Muscle of leg (tissue), 16 donors: ENCODE measurements around the gene ALDH7A1. TPM values are rescaled to one million over a fixed set of nuclear protein-coding genes. Genes with fewer than 3 reads are reported as not detected.

ENCODE experiments used
- DNase-seq: peaks from one replicate; pipeline ENCODE4 v3.0.0; 2013
- H3K27ac ChIP-seq: one replicate; pipeline ENCODE4 v1.5.1; 2013; ENCODE audit warnings: mild to moderate bottlenecking, low read length, control low read depth
- H3K27me3 ChIP-seq: one replicate; pipeline ENCODE4 v1.6.1; 2013; ENCODE audit warnings: low read length; ENCODE audit not compliant: control insufficient read depth, insufficient read depth
- H3K36me3 ChIP-seq: one replicate; pipeline ENCODE4 v1.6.1; 2013; ENCODE audit warnings: low read length; ENCODE audit not compliant: control insufficient read depth, insufficient read depth
- H3K4me1 ChIP-seq: one replicate; pipeline ENCODE4 v1.6.1; 2013; ENCODE audit warnings: low read length; ENCODE audit not compliant: control insufficient read depth, insufficient read depth
- H3K4me3 ChIP-seq: one replicate; pipeline ENCODE4 v1.5.1; 2013; ENCODE audit warnings: low read length, control low read depth
- H3K9me3 ChIP-seq: replicated peaks from 2 replicates; pipeline ENCODE4 v1.6.1; 2013; ENCODE audit warnings: low read depth, low read length; ENCODE audit not compliant: control insufficient read depth
- WGBS: methylation state at CpG from one replicate; pipeline ENCODE4 v1.1.5; 2013; ENCODE audit warnings: missing lambda C conversion rate; ENCODE audit not compliant: insufficient coverage; 5-methylcytosine and 5-hydroxymethylcytosine counted together
- long read RNA-seq, 11 donors: transcript quantifications; one replicate each; lab custom pipeline, GENCODE V29; 2026
- polyA plus RNA-seq, 8 donors: library from polyadenylated mRNA; unstranded; fragments of 120-200 nt; gene quantifications; one replicate each; pipeline versions ENCODE4 v1.2.1 to v1.2.3, GENCODE V29; 2013; ENCODE audit warnings: inconsistent platforms in 1 of 8, low replicate concordance in 1 of 8; ENCODE audit not compliant: insufficient read length in 8 of 8, insufficient read depth in 1 of 8
- total RNA-seq: library from RNA; stranded (reverse); fragments of 120-200 nt; gene quantifications from one replicate; pipeline ENCODE4 v1.2.4, GENCODE V29; 2013

ALDH7A1 gene
- total RNA-seq (22.7 TPM), polyA plus RNA-seq (10 to 100 TPM; 48.7 to 65.1 (median 55.8) TPM)
- long read RNA-seq, donor 1, full-length matches to known transcripts = 4 of 4 reads
- long read RNA-seq, donor 1, partial matches to known transcripts = 0 of 4 reads
- long read RNA-seq, donor 1, other reads (novel, unspliced or antisense) = 0 of 4 reads
- long read RNA-seq, donor 2, full-length matches to known transcripts = 4 of 4 reads
- long read RNA-seq, donor 2, partial matches to known transcripts = 0 of 4 reads
- long read RNA-seq, donor 2, other reads (novel, unspliced or antisense) = 0 of 4 reads
- long read RNA-seq, donor 3, full-length matches to known transcripts = 13 of 13 reads
- long read RNA-seq, donor 3, partial matches to known transcripts = 0 of 13 reads
- long read RNA-seq, donor 3, other reads (novel, unspliced or antisense) = 0 of 13 reads
- long read RNA-seq, donor 4, full-length matches to known transcripts = 6 of 14 reads
- long read RNA-seq, donor 4, partial matches to known transcripts = 8 of 14 reads
- long read RNA-seq, donor 4, other reads (novel, unspliced or antisense) = 0 of 14 reads
- long read RNA-seq, donor 5, full-length matches to known transcripts = 53 of 67 reads
- long read RNA-seq, donor 5, partial matches to known transcripts = 14 of 67 reads
- long read RNA-seq, donor 5, other reads (novel, unspliced or antisense) = 0 of 67 reads
- long read RNA-seq, donor 6, full-length matches to known transcripts = 20 of 20 reads
- long read RNA-seq, donor 6, partial matches to known transcripts = 0 of 20 reads
- long read RNA-seq, donor 6, other reads (novel, unspliced or antisense) = 0 of 20 reads
- long read RNA-seq, donor 7, full-length matches to known transcripts = 14 of 24 reads
- long read RNA-seq, donor 7, partial matches to known transcripts = 10 of 24 reads
- long read RNA-seq, donor 7, other reads (novel, unspliced or antisense) = 0 of 24 reads
- long read RNA-seq, donor 8, full-length matches to known transcripts = 12 of 12 reads
- long read RNA-seq, donor 8, partial matches to known transcripts = 0 of 12 reads
- long read RNA-seq, donor 8, other reads (novel, unspliced or antisense) = 0 of 12 reads
- long read RNA-seq, donor 9, full-length matches to known transcripts = 4 of 11 reads
- long read RNA-seq, donor 9, partial matches to known transcripts = 7 of 11 reads
- long read RNA-seq, donor 9, other reads (novel, unspliced or antisense) = 0 of 11 reads
- long read RNA-seq, donor 10, full-length matches to known transcripts = 24 of 37 reads
- long read RNA-seq, donor 10, partial matches to known transcripts = 13 of 37 reads
- long read RNA-seq, donor 10, other reads (novel, unspliced or antisense) = 0 of 37 reads
- long read RNA-seq, donor 11, full-length matches to known transcripts = 15 of 25 reads
- long read RNA-seq, donor 11, partial matches to known transcripts = 10 of 25 reads
- long read RNA-seq, donor 11, other reads (novel, unspliced or antisense) = 0 of 25 reads

DNA sequence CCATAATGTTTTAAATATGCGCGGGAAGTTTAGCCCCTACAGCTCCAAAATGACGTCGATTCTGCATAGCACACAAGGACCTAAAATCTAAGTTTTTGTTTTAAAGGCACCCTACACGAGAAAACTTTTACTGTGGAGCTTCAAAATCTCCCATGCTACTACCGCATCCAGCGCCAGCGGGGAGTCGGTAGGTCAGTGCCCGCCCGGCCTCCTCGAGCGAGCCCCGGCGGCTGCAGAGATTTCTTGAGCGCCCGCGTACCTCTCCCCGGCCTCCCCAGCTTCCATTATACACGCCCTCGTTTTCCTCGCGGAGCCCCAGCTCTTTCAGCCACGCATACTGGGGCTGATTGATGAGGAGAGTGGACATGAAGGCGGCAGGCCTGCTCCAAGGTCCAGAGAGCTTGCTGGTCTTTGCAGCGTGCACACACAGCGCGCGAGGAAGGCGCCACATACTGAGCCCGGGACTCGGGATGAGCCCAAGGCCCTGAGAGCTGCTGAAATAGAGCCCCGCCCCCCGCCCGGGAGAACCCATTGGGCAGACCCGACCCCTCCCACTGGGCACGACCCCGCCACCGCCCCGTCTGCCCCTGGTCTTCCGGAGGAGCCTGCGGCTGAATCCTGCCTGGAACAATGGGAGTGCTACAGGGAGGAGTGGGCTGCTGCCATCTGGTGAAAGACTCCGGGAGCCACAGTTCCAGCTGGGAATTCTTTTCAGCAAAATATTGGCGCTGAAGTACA is at the start of gene ALDH7A1:
ALDH7A1 (minus strand) TSS at position 472 of the 738 bp plus-strand sequence; CDS start at position 451, 21 bp downstream.
- peaks cover 7% of the 10 kb centered on the region for H3K36me3 ChIP-seq
- peak within 1 kb of the TSS; percentile 69 for H3K4me3 ChIP-seq
- H3K27me3 ChIP-seq = no peaks in the 10 kb centered on the region
- WGBS = under 1% methylated on average over 23 of the region's 44 CpGs
- H3K27ac ChIP-seq = peak within 1 kb of the TSS; percentile 91
- no peaks in the 10 kb centered on the region for H3K9me3 ChIP-seq
- peak; percentile 98 for DNase-seq
- H3K4me1 ChIP-seq = peaks cover 9% of the 10 kb centered on the region

DNA sequence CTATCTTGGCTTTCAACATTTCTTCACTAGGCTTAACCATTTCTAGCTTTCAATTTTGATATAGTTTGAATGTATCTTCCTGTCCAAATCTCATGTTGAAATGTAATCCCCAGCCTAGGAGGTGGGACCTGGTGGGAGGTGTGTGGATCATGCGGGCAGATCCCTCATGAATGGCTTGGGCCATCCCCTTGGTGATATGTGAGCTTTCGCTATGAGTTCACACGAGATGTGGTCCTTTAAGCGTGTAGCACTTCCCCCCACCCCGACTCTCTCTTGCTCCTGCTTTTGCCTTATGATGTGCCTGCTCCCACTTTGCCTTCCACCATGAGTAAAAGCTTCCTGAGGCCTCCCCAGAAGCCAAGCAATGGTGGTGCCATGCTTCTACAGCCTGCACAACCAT is 46.4 kb upstream of the ALDH7A1 start:
- Histone ChIP-seq H3K4me1 (no peaks in the 10 kb centered on the region), H3K9me3 (peaks cover 3% of the 10 kb centered on the region), H3K27me3 (peaks cover 2% of the 10 kb centered on the region), H3K4me3 (no peak overlapping the region), H3K36me3 (no peaks in the 10 kb centered on the region), H3K27ac (no peak overlapping the region)
- WGBS = 74% methylated on average over 5 of the region's 5 CpGs
- no peak for DNase-seq

DNA sequence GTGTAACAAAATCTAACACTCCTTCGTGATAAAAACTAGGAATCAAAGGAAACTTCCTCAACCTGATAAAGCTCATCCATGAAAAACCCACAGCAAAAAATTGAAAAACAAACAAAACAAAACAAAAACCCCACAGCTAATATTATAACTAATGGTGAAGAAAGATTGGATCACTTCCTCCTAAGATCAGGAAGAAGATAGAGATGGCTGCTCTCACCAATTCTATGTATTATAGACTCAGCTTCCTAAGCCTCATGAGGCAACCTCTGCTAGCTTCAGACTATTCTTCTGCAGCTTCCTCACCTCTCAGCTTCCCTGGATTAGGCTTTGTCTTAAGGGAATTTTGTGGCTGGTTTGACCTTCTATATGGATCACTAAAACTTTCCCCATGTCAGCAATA is 45.8 kb upstream of the ALDH7A1 start:
- no peak for DNase-seq
- Histone ChIP-seq H3K9me3 (peaks cover 3% of the 10 kb centered on the region), H3K4me3 (no peak overlapping the region), H3K27ac (no peak overlapping the region), H3K27me3 (peaks cover 2% of the 10 kb centered on the region), H3K36me3 (no peaks in the 10 kb centered on the region), H3K4me1 (no peaks in the 10 kb centered on the region)
- WGBS = no CpG with 5 or more reads among the region's 1 CpG

DNA sequence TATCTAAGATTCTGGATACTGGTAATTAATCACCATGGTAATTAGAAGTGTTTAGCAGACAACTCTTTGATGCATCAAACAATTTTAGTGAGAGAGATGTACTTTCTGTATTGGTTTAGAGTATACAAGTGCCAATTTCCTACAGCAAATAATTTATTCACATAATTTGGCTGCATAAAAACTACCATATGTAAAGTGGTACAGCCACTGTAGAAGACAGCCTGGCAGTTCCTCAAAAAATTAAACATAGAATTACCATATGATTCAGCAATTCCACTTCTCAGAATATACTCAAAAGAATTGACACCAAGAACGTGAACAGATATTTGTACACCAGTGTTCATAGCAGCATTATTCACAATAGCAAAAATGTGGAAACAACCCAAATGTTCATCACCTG is 41.9 kb upstream of the ALDH7A1 start:
- DNase-seq = no peak
- Histone ChIP-seq H3K4me1 (no peaks in the 10 kb centered on the region), H3K27ac (no peak overlapping the region), H3K9me3 (no peaks in the 10 kb centered on the region), H3K36me3 (no peaks in the 10 kb centered on the region), H3K27me3 (peaks cover 2% of the 10 kb centered on the region), H3K4me3 (no peak overlapping the region)
- WGBS = no CpG with 5 or more reads among the region's 1 CpG

DNA sequence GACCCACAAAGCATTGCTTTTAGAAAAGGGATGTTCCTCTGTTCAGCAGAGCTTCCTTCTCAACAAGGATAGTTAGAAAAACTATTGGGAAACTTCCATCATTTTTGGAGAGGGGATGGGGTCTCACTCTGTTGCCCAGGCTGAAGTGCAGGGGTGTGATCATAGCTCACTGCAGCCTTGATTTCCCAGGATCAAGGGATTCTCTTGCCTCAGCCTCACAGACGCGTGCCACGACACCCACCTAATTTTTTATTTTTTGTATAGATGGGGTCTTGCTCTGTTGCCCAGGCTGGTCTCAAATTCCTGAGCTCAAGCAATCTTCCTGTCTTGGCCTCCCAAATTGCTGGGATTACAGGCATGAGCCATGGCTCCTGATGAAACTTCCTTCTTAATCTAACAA is 40.6 kb upstream of the ALDH7A1 start:
- WGBS = no CpG with 5 or more reads among the region's 3 CpGs
- no peaks in the 10 kb centered on the region for H3K4me1 ChIP-seq
- H3K9me3 ChIP-seq = no peaks in the 10 kb centered on the region
- H3K27ac ChIP-seq = no peak overlapping the region
- no peaks in the 10 kb centered on the region for H3K36me3 ChIP-seq
- no peak overlapping the region for H3K4me3 ChIP-seq
- H3K27me3 ChIP-seq = peaks cover 2% of the 10 kb centered on the region
- DNase-seq = no peak

DNA sequence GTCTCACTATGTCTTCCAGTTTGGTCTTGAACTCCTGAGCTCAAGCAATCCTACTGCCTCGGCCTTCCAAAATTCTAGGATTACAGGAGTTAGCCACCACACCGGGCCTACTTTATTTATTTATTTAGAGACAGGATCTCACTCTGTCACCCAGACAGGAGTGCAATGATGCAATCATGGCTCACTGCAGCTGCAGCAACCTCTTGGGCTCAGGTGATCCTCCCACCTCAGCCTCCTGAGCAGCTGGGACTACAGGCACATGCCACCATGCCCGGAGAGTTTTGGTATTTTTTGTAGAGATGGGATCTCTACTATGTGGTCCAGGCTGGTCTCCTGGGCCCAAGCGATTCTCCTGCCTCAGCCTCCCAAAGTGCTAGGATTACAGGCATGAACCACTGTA is 38.5 kb upstream of the ALDH7A1 start:
- no peaks in the 10 kb centered on the region for H3K9me3 ChIP-seq
- no peaks in the 10 kb centered on the region for H3K4me1 ChIP-seq
- WGBS = 100% methylated on average over 2 of the region's 4 CpGs
- no peak for DNase-seq
- H3K27me3 ChIP-seq = peaks cover 2% of the 10 kb centered on the region
- H3K27ac ChIP-seq = no peak overlapping the region
- no peaks in the 10 kb centered on the region for H3K36me3 ChIP-seq
- H3K4me3 ChIP-seq = no peak overlapping the region

DNA sequence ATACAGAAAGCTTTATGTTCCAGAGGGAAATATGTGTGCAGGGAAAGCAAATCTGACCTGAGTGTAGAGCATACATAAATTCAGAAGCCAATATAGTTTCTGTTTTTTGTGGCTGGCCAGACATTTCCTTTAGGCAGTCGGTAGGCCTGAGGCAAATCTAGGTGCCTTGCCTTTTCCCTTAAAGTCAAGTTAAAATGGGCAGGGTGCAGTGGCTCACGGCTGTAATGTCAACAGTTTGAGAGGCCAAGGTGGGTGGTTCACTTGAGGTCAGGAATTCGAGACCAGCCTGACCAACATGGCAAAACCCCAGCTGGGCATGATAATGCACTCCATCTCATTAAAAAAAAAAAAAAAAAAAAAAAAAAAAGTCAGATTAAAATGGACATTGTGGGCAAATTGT is 36.9 kb upstream of the ALDH7A1 start:
- H3K36me3 ChIP-seq = no peaks in the 10 kb centered on the region
- H3K27ac ChIP-seq = no peak overlapping the region
- no peaks in the 10 kb centered on the region for H3K9me3 ChIP-seq
- H3K4me1 ChIP-seq = no peaks in the 10 kb centered on the region
- H3K4me3 ChIP-seq = no peak overlapping the region
- peaks cover 2% of the 10 kb centered on the region for H3K27me3 ChIP-seq
- no peak for DNase-seq
- WGBS = 70% methylated on average over 2 of the region's 3 CpGs

DNA sequence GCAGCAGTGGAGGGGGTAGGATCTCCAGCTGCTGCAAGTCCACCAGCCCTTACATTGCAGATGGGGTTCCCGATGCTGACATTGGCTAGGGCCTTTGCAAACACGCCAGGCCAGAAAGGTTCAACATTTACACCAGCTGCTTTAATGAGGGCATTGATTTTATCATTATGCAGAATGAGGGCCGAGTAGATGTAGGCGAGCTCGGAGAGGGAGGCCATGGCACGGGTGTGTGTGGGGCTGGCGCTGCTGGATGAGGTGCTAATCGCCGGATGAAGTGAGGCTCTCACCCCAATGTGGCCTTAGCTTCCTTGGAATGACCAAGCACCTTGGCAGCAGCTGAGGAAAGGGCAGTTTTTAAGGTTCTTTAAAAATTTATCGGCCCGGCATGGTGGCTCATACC is 33.1 kb upstream of the ALDH7A1 start:
- DNase-seq = no peak
- H3K36me3 ChIP-seq = peaks cover 11% of the 10 kb centered on the region
- H3K27ac ChIP-seq = no peak overlapping the region
- H3K4me3 ChIP-seq = no peak overlapping the region
- H3K9me3 ChIP-seq = no peaks in the 10 kb centered on the region
- no peaks in the 10 kb centered on the region for H3K27me3 ChIP-seq
- no peaks in the 10 kb centered on the region for H3K4me1 ChIP-seq
- 91% methylated on average over 10 of the region's 11 CpGs for WGBS

DNA sequence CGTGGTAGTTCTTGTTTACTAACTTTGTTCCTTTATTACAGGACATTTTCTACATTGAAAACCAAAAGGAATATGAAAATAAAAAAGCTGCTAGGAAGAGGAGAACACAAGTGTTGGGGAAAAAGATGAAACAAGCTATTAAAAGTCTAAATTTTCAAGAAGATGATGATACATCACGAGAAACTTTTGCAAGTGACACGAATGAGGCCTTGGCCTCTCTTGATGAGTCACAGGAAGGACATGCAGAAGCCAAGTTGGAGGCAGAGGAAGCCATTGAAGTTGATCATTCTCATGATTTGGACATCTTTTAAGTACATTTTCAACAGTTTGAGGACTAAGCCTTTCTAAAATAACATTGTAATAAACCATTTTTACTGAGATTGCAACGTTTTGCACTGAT is 29.5 kb upstream of the ALDH7A1 start:
- no peak overlapping the region for H3K27ac ChIP-seq
- DNase-seq = no peak

More for the DNA sequence above, 29.5 kb upstream of the ALDH7A1 start:
- Histone ChIP-seq H3K27me3 (no peaks in the 10 kb centered on the region), H3K9me3 (no peaks in the 10 kb centered on the region), H3K4me3 (no peak overlapping the region), H3K4me1 (no peaks in the 10 kb centered on the region), H3K36me3 (peaks cover 18% of the 10 kb centered on the region)
- WGBS = 62% methylated on average over 2 of the region's 4 CpGs
